ENCODE results near the gene PATJ.
"Not testable (repeated sequence)": the region's sequence is repeated elsewhere in the genome, so short reads cannot be mapped to it uniquely, and the experiment has no call there.

PATJ gene

DNA sequence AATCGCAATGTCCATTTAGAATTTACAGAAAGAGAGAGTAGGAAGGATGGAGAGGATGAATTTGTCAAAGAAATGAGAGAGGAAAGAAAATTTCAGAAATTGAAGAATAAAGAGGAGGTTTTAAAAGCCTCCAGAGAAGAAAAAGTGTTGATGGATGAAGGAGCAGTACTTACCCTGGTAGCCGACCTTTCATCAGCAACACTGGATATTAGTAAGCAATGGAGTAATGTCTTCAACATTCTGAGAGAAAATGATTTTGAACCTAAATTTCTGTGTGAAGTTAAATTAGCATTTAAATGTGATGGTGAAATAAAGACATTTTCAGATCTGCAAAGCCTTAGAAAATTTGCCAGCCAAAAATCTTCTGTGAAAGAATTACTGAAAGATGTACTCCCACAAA, 464.9 kb downstream of the PATJ start:
- DNase-seq (ENCODE audit: low read depth in 2 of 2, low spot score in 1 of 2): no peak

GRCh38 chr1:62208087-62208486, 465.8 kb downstream of the PATJ start:
- no peak for DNase-seq (ENCODE audit: low read depth in 2 of 2, low spot score in 1 of 2)

DNA sequence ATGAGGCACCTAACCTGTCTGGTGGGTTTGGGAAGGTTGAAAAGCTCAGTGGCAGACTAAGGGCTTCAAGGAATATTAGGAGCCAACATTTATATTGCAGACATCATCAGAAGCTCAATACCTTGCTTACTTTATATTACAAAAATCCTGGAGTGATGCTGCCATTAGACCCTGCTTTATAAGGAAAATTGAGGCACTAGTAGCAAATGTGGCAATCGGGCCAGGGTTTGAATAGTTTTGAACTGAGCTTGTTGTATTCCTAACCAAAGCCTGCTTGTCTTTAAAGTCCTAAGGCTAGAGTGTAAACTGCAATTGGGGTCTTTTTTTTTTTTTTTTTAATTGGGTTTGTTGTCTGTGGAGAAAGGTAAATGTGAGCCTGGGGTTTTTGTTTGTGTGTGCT, 466.7 kb downstream of the PATJ start:
- no peak for DNase-seq (ENCODE audit: low read depth in 2 of 2, low spot score in 1 of 2)

DNA sequence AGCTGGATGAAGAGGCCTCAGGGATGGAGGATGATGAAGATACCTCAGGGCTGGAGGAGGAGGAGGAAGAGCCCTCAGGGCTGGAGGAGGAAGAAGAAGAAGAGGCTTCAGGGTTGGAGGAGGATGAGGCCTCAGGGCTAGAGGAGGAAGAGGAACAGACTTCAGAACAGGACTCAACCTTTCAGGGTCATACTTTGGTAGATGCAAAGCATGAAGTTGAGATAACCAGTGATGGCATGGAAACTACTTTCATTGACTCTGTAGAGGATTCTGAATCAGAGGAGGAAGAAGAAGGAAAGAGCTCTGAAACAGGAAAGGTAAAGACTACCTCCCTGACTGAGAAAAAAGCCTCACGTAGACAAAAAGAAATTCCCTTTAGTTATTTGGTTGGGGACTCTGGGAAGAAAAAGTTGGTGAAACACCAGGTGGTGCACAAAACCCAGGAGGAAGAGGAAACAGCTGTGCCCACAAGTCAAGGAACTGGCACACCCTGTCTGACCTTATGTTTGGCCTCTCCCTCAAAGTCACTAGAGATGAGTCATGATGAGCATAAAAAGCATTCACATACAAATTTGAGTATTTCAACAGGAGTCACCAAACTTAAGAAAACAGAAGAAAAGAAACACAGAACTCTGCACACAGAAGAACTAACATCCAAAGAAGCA, 467.8 kb downstream of the PATJ start:
- no peak for DNase-seq (ENCODE audit: low read depth in 2 of 2, low spot score in 1 of 2)

GRCh38 chr1:62210960-62211359, 468.7 kb downstream of the PATJ start:
- DNase-seq (ENCODE audit: low read depth in 2 of 2, low spot score in 1 of 2): no peak

- DNase-seq (ENCODE audit: low read depth in 2 of 2, low spot score in 1 of 2): no peak
These were observed 470.1 kb downstream of the PATJ start for GRCh38 chr1:62212411-62212810.

GRCh38 chr1:62213075-62213914, 471.0 kb downstream of the PATJ start:
- DNase-seq (ENCODE audit: low read depth in 2 of 2, low spot score in 1 of 2): no peak

DNA sequence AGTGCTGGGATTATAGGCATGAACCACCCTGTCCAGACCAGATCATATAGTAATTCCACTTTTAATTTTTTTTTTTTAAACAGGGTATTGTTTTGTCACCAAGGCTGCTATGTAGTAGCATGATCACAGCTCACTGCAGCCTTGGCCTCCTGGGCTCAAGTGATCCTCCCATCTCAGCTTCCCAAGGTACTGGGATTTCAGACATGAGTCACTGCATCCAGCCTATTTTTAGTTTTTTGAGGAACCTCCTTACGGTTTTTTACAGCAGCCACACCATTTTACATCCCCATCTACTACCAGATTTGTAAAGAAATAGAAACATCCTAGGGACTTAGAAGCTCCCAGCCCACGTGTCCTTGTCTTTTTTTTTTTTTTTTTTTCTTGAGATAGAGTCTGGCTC, 476.3 kb downstream of the PATJ start:
- DNase-seq (ENCODE audit: low read depth in 2 of 2, low spot score in 1 of 2): no peak

DNA sequence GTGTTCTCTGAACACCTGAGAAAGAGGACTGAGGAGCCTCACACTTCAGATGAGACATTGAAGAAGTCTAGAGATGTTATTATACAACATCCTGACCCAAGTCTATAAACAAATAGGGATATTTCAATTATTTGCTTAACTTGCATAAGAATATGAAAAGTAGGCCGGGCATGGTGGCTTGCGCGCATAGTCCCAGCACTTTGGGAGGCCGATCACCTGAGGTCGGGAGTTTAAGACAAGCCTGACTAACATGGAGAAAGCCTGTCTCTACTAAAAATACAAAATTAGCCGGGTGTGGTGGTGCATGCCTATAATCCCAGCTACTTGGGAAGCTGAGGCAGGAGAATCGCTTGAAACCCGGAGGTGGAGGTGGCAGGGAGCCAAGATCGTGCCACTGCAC, 478.2 kb downstream of the PATJ start:
- not testable (repeated sequence) for DNase-seq (ENCODE audit: low read depth in 2 of 2, low spot score in 1 of 2)

- no peak for DNase-seq (ENCODE audit: low read depth in 2 of 2, low spot score in 1 of 2)
These were observed 478.9 kb downstream of the PATJ start for GRCh38 chr1:62221171-62221570.

- DNase-seq (ENCODE audit: low read depth in 2 of 2, low spot score in 1 of 2): no peak
These were observed 480.0 kb downstream of the PATJ start for GRCh38 chr1:62222321-62222720.

DNA sequence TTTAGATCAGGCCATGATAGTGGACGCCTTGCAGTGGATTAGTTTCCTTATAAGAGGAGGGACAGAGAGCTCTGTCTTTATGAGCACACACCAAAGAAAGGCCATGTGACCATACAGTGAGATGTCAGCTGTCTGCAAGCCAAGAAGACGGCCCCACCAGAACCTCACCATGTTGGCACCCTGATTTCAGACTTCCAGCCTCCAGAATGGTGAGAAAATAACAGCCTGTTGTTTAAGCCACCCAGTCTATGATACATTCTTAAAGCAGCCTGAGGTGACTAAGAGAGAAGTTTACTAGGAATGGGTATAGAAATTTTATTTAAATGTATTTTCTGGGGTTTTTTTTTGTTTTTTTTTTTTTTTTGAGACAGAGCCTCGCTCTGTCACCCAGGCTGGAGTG, 481.9 kb downstream of the PATJ start:
- no peak for DNase-seq (ENCODE audit: low read depth in 2 of 2, low spot score in 1 of 2)

DNA sequence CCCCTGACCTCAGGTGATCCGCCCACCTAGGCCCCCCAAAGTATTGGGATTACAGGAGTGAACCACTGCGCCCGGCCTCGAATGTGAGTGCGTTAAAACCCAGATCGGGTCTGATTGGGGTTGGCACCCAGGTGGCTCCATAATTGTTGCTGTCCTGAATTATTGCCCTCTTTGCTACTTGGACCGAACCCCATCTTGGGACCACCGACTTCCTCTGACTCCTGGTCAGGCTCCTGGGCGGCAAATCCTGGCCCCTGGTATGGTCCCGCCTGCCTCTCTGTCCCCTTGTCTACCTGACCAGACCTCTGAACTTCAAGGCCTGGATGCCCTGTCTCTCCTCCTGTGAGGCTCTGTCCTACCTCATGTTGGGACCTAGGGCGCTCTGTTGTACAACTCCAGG, 485.2 kb downstream of the PATJ start:
- no peak for DNase-seq (ENCODE audit: low read depth in 2 of 2, low spot score in 1 of 2)
